ENCODE results near the gene MMP25.

MMP25 gene

GRCh38 chr16:3045758-3046640, at the start of gene MMP25:
Gene MMP25, plus strand, starts transcription at chr16:3046561. Its CDS starts 357 bp downstream, at chr16:3046918.
- no peak for DNase-seq (ENCODE audit: low read depth in 2 of 2, low spot score in 1 of 2)

- DNase-seq (ENCODE audit: low read depth in 2 of 2, low spot score in 1 of 2): no peak
Observed at GRCh38 chr16:2999929-3000328, 46.4 kb upstream of the MMP25 start.

- no peak for DNase-seq (ENCODE audit: low read depth in 2 of 2, low spot score in 1 of 2)
Observed at GRCh38 chr16:3000540-3000939, 45.8 kb upstream of the MMP25 start.

- no peak for DNase-seq (ENCODE audit: low read depth in 2 of 2, low spot score in 1 of 2)
Observed at GRCh38 chr16:3001316-3001715, 45.0 kb upstream of the MMP25 start.

- DNase-seq (ENCODE audit: low read depth in 2 of 2, low spot score in 1 of 2): peak; percentile 81 to 94
Observed at GRCh38 chr16:3003582-3004270, 42.6 kb upstream of the MMP25 start.

- DNase-seq (ENCODE audit: low read depth in 2 of 2, low spot score in 1 of 2): no peak
Observed at GRCh38 chr16:3004319-3004718, 42.0 kb upstream of the MMP25 start.

GRCh38 chr16:3004781-3005284, 41.5 kb upstream of the MMP25 start:
- no peak for DNase-seq (ENCODE audit: low read depth in 2 of 2, low spot score in 1 of 2)

GRCh38 chr16:3007059-3007956, 39.1 kb upstream of the MMP25 start:
- no peak for DNase-seq (ENCODE audit: low read depth in 2 of 2, low spot score in 1 of 2)

GRCh38 chr16:3007957-3008689, 38.2 kb upstream of the MMP25 start:
- DNase-seq (ENCODE audit: low read depth in 2 of 2, low spot score in 1 of 2): no peak

GRCh38 chr16:3008690-3009037, 37.7 kb upstream of the MMP25 start:
- no peak for DNase-seq (ENCODE audit: low read depth in 2 of 2, low spot score in 1 of 2)

GRCh38 chr16:3009568-3010390, 36.6 kb upstream of the MMP25 start:
- DNase-seq (ENCODE audit: low read depth in 2 of 2, low spot score in 1 of 2): no peak

- DNase-seq (ENCODE audit: low read depth in 2 of 2, low spot score in 1 of 2): no peak
Observed at GRCh38 chr16:3010510-3010909, 35.9 kb upstream of the MMP25 start.

- no peak for DNase-seq (ENCODE audit: low read depth in 2 of 2, low spot score in 1 of 2)
Observed at GRCh38 chr16:3012246-3012645, 34.1 kb upstream of the MMP25 start.

GRCh38 chr16:3012828-3013420, 33.4 kb upstream of the MMP25 start, which contains the start of gene CLDN9:
Gene CLDN9, plus strand, starts transcription at chr16:3012923. Its CDS starts 440 bp downstream, at chr16:3013363.
- no peak for DNase-seq (ENCODE audit: low read depth in 2 of 2, low spot score in 1 of 2)

- DNase-seq (ENCODE audit: low read depth in 2 of 2, low spot score in 1 of 2): no peak
Observed at GRCh38 chr16:3013491-3013951, 32.8 kb upstream of the MMP25 start.

GRCh38 chr16:3013998-3014690, 32.2 kb upstream of the MMP25 start:
- DNase-seq (ENCODE audit: low read depth in 2 of 2, low spot score in 1 of 2): no peak

- no peak for DNase-seq (ENCODE audit: low read depth in 2 of 2, low spot score in 1 of 2)
Observed at GRCh38 chr16:3014971-3015370, 31.4 kb upstream of the MMP25 start.

- DNase-seq (ENCODE audit: low read depth in 2 of 2, low spot score in 1 of 2): no peak
Observed at GRCh38 chr16:3015865-3016521, 30.4 kb upstream of the MMP25 start.
